HL-60 (cell line): ENCODE measurements around the gene FMN1.

ENCODE experiments used
- CTCF ChIP-seq: IDR thresholded peaks from one replicate; pipeline ENCODE4 v1.5.1; 2011; ENCODE audit warnings: low read length, control low read depth, inconsistent platforms; ENCODE audit not compliant: insufficient read depth
- POLR2AphosphoS5 ChIP-seq: IDR thresholded peaks from 2 replicates; pipeline ENCODE4 v1.6.1; 2012; ENCODE audit warnings: low read depth
- REST ChIP-seq: IDR thresholded peaks from 2 replicates; pipeline ENCODE4 v1.6.1; 2012; ENCODE audit warnings: low read depth; ENCODE audit not compliant: insufficient replicate concordance
- SPI1 ChIP-seq: IDR thresholded peaks from 2 replicates; pipeline ENCODE4 v1.6.1; 2012; ENCODE audit warnings: low read depth, mild to moderate bottlenecking, borderline replicate concordance

- no peak for TF ChIP-seq CTCF
- no peak for TF ChIP-seq REST
- TF ChIP-seq POLR2AphosphoS5 = no peak
- no peak for TF ChIP-seq SPI1
These were observed 11.9 kb upstream of the FMN1 start for GRCh38 chr15:33206366-33206765.
